Suprapubic skin (tissue), 3 donors: ENCODE measurements around the gene GPR157.

Source experiments
- CTCF ChIP-seq, 2 donors: fragments of 200-600 bp in 1 of 2; fragments of 450-650 bp in 1 of 2; sonication (generic) in 1 of 2; IDR thresholded peaks; one replicate each; pipeline ENCODE4 v1.5.1; 2016 to 2019; ENCODE audit warnings: antibody characterized with exemption in 2 of 2, mild to moderate bottlenecking in 1 of 2, moderate library complexity in 1 of 2
- POLR2AphosphoS5 ChIP-seq, 3 donors: sonication (generic); formaldehyde crosslinking; IDR thresholded peaks; one replicate each; pipeline ENCODE4 v1.6.1; 2017; ENCODE audit warnings: antibody characterized with exemption in 3 of 3

GRCh38 chr1:9100471-9101043 lies 28.3 kb downstream of the GPR157 start:
- TF ChIP-seq CTCF (IDR thresholded peaks at IDR 0.05) (no peak), POLR2AphosphoS5 (IDR thresholded peaks at IDR 0.05) (no peak)
